Choroid plexus epithelial cell (primary cell): ENCODE measurements around the gene ANXA5.
"Not testable (repeated sequence)": the region's sequence is repeated elsewhere in the genome, so short reads cannot be mapped to it uniquely, and the experiment has no call there.

ENCODE experiments used
- DNase-seq: peaks from one replicate; pipeline ENCODE4 v3.0.0-alpha.2; 2010; ENCODE audit warnings: low read depth
- H3K4me3 ChIP-seq: 2 replicates; pipeline ENCODE4 v1.5.1; 2011; ENCODE audit warnings: low read depth, mild to moderate bottlenecking, control low read depth, low read length, moderate library complexity
- CTCF ChIP-seq: conservative IDR thresholded peaks from 2 replicates; pipeline ENCODE4 v1.5.1; 2011; ENCODE audit warnings: low read depth, mild to moderate bottlenecking, control low read depth, inconsistent platforms, low read length, moderate library complexity

The ANXA5 gene

GRCh38 chr4:121737846-121738554, 41.2 kb upstream of the ANXA5 start:
- no peak overlapping the region for H3K4me3 ChIP-seq
- no peak for TF ChIP-seq CTCF
- no peak for DNase-seq

- no peak overlapping the region for H3K4me3 ChIP-seq
- peak; percentile 71 for TF ChIP-seq CTCF
- DNase-seq, result peak; percentile 82
Observed at GRCh38 chr4:121736735-121737351, 40.1 kb upstream of the ANXA5 start.

- H3K4me3 ChIP-seq, result no peak overlapping the region
- DNase-seq, result no peak
- TF ChIP-seq CTCF, result no peak
Observed at GRCh38 chr4:121734571-121734970, 37.8 kb upstream of the ANXA5 start.

- no peak for DNase-seq
- no peak overlapping the region for H3K4me3 ChIP-seq
- no peak for TF ChIP-seq CTCF
Observed at GRCh38 chr4:121733942-121734341, 37.2 kb upstream of the ANXA5 start.

GRCh38 chr4:121729753-121730152, 33.0 kb upstream of the ANXA5 start:
- not testable (repeated sequence) for DNase-seq, H3K4me3 ChIP-seq

- no peak for TF ChIP-seq CTCF
- no peak overlapping the region for H3K4me3 ChIP-seq
- peak; percentile 47 for DNase-seq
Observed at GRCh38 chr4:121728798-121729226, 32.0 kb upstream of the ANXA5 start.

- no peak for TF ChIP-seq CTCF
- DNase-seq, result peak; percentile 68
Observed at GRCh38 chr4:121728066-121728465, 31.3 kb upstream of the ANXA5 start.

More at GRCh38 chr4:121728066-121728465, 31.3 kb upstream of the ANXA5 start:
- no peak overlapping the region for H3K4me3 ChIP-seq
